BLaER1 (cell line): ENCODE data around the gene VPS37B.
"Not testable (repeated sequence)": the region's sequence is repeated elsewhere in the genome, so short reads cannot be mapped to it uniquely, and the experiment has no call there.

ENCODE experiments used
- H3K27ac ChIP-seq: shearing (Covaris generic); formaldehyde crosslinking; 2 replicates; pipeline ENCODE4 v1.8.1; 2022
- H3K27me3 ChIP-seq: shearing (Covaris generic); formaldehyde crosslinking; 2 replicates; pipeline ENCODE4 v1.8.1; 2022
- H3K36me3 ChIP-seq: shearing (Covaris generic); formaldehyde crosslinking; 2 replicates; pipeline ENCODE4 v1.8.1; 2022
- H3K4me1 ChIP-seq: shearing (Covaris generic); formaldehyde crosslinking; 2 replicates; pipeline ENCODE4 v1.8.1; 2022
- H3K4me2 ChIP-seq: shearing (Covaris generic); formaldehyde crosslinking; 2 replicates; pipeline ENCODE4 v1.8.1; 2022
- H3K4me3 ChIP-seq: shearing (Covaris generic); formaldehyde crosslinking; 2 replicates; pipeline ENCODE4 v1.8.1; 2022
- H3K9ac ChIP-seq: shearing (Covaris generic); formaldehyde crosslinking; 2 replicates; pipeline ENCODE4 v1.8.1; 2022
- H3K9me3 ChIP-seq: shearing (Covaris generic); formaldehyde crosslinking; 2 replicates; pipeline ENCODE4 v1.8.1; 2022
- H4K20me1 ChIP-seq: shearing (Covaris generic); formaldehyde crosslinking; 2 replicates; pipeline ENCODE4 v1.8.1; 2022
- Cebpa-rat ChIP-seq: shearing (Covaris generic); IDR thresholded peaks from 2 replicates; pipeline ENCODE4 v1.8.1; 2022

VPS37B gene

DNA sequence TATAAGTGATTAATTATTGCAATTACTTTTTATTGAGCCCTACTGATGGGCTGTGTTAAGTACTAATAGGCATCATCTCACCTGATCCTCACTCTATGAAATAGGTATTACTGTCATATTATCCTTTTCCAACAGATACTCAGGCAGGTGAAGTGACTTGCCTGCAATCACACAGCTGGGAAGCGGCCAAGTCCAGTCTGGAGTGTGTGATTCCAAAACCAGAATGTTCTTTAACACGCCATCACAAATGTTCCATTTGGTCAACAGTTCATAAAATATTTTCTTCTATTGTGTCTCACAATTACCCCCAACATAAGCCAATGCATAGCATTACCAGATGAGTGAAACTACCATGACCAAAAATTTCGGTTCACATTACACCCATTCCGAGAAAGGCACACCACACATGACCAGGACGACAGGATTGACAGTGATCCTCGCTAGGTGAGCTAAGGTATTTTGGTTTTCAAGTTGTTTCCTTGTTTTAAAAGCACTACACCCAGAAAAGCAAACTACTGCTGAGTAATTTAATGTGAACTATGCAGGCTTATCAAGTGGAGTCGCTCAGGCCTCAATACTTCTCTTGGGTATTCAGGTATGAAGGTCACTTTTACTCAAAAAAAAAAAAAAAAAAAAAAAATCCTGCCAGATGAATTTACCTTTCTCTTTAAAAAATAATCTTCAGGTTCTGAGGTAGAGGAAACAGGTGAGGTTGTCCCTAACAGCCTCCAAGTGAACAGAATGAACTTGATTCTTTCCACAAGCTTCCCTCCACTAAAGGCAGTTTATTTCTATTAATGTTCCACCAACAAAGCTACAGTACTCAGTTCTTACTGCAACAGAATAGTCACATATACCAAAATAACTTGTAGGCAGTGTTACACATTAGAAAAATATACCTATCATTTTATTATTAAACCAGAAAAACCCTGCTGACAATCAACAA lies 2.4 kb downstream of the VPS37B start:
- no peak for TF ChIP-seq Cebpa-rat
- Histone ChIP-seq H3K9ac (peak overlapping the region; percentile 97; the same call in 1 of the 2 replicates), H3K36me3 (0 out of 2 replicates have a peak, but pooled peaks cover 9% of the 10 kb centered on the region), H3K27me3 (no peaks in the 10 kb centered on the region), H3K27ac (0 out of 2 replicates have a peak overlapping the region, but pooled peaks have one; percentile 95), H3K4me2 (peak overlapping the region; percentile 96), H3K4me1 (peaks cover 90% of the 10 kb centered on the region), H3K9me3 (no peaks in the 10 kb centered on the region), H3K4me3 (peak overlapping the region; percentile 91), H4K20me1 (peaks cover 58% of the 10 kb centered on the region)

DNA sequence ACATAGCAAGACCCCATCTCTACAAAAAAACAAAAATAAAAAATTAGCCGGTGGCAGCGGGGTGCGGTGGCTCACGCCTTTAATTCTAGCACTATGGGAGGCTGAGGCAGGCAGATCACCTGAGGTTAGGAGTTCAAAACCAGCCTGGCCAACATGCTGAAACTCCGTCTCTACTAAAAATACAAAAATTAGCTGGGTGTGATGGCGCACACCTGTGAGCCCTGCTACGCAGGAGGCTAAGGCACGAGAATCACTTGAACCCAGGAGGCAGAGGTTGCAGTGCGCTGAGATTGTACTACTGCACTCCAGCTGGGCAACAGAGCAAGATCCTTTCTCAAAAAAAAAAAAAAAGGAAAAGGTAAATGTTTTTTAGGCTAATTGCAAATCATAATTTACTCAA lies 3.2 kb downstream of the VPS37B start:
- H3K4me3 ChIP-seq = not testable (repeated sequence)

GRCh38 chr12:122891661-122892525 lies 4.0 kb downstream of the VPS37B start:
- peaks cover 74% of the 10 kb centered on the region for H4K20me1 ChIP-seq
- H3K4me3 ChIP-seq = no peak overlapping the region
- H3K36me3 ChIP-seq = 0 out of 2 replicates have a peak, but pooled peaks cover 9% of the 10 kb centered on the region
- H3K9ac ChIP-seq = peak overlapping the region; percentile 18; the same call in 1 of the 2 replicates
- H3K9me3 ChIP-seq = no peaks in the 10 kb centered on the region
- H3K4me1 ChIP-seq = peaks cover 90% of the 10 kb centered on the region
- no peak for TF ChIP-seq Cebpa-rat
- H3K27ac ChIP-seq = no peak overlapping the region
- peak overlapping the region; percentile 96 for H3K4me2 ChIP-seq
- no peaks in the 10 kb centered on the region for H3K27me3 ChIP-seq

More for the DNA sequence above, 3.2 kb downstream of the VPS37B start:
- not testable (repeated sequence) for H3K27ac ChIP-seq, H3K36me3 ChIP-seq, H3K9me3 ChIP-seq, H3K9ac ChIP-seq, H3K27me3 ChIP-seq
- H3K4me2 ChIP-seq = peak overlapping the region; percentile 96
- peaks cover 65% of the 10 kb centered on the region for H4K20me1 ChIP-seq
- H3K4me1 ChIP-seq = peaks cover 90% of the 10 kb centered on the region

DNA sequence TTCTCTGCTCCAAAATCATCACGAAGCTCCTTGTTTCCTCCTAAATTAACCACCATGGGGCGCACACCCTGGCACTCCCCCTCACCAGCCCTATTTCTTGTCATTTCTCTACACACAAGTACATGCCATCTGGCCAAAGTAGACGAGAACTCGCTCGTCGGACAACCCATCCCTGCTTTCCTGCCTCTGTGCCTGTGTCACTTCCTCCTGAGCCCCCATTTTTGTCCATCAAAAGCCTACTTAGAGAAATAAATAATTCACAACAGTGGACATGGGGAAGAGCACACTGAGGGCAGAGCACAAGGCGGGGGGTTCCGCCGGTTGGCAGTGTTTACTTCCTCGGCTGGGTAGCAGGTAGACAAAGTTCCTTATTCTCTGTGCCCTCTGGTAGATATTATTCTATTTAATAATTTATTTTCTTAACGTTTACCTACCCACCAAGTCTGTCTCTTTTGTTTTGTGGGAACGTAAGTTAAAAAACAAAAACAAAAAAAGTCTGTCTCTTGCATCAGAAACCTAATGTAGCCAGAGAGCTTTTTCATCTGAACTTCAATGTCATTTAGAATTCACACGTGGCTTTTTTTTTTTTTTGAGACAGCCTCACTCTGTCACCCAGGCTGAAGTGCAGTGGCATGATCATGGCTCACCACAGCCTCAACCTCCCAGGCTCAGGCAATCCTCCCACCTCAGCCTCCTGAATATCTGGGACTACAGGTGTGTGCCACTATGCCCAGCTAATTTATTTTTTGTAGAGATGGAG lies 6.0 kb downstream of the VPS37B start:
- H3K9ac ChIP-seq = peak overlapping the region; percentile 27; the same call in 1 of the 2 replicates
- no peak for TF ChIP-seq Cebpa-rat
- H3K27me3 ChIP-seq = no peaks in the 10 kb centered on the region
- 0 out of 2 replicates have a peak, but pooled peaks cover 9% of the 10 kb centered on the region for H3K36me3 ChIP-seq
- H3K9me3 ChIP-seq = no peaks in the 10 kb centered on the region
- H3K4me2 ChIP-seq = peak overlapping the region; percentile 96
- H3K4me3 ChIP-seq = no peak overlapping the region
- peaks cover 99% of the 10 kb centered on the region for H3K4me1 ChIP-seq
- peaks cover 79% of the 10 kb centered on the region for H4K20me1 ChIP-seq
- peak overlapping the region; percentile 71; the same call in 1 of the 2 replicates for H3K27ac ChIP-seq

GRCh38 chr12:122888232-122888752 lies 7.6 kb downstream of the VPS37B start:
- Histone ChIP-seq H3K27ac (peak overlapping the region; percentile 71), H3K4me1 (peaks cover 99% of the 10 kb centered on the region), H3K4me3 (peak overlapping the region; percentile 46; the same call in 1 of the 2 replicates), H3K4me2 (peak overlapping the region; percentile 96), H3K27me3 (no peaks in the 10 kb centered on the region), H3K36me3 (0 out of 2 replicates have a peak, but pooled peaks cover 9% of the 10 kb centered on the region), H4K20me1 (peaks cover 82% of the 10 kb centered on the region), H3K9ac (peak overlapping the region; percentile 47; the same call in 1 of the 2 replicates), H3K9me3 (no peaks in the 10 kb centered on the region)
- TF ChIP-seq Cebpa-rat = no peak

DNA sequence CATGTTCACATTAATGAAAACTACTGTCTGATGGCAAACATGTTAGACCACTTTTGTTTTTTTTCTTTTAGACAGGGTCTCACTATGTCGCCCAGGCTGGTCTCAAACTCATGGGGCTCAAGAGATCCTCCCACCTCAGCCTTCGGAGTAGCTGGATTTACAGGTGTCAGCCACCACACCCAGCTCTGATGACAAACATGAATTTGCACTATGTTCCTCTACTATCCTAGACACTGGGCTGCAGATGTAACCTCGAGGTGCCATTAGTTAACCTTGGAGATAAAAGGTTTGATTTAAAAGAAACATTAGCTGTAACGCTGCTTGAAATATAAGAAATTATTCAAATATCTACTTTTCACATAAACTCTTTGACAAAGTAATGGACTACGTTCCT lies 8.1 kb downstream of the VPS37B start:
- Histone ChIP-seq H3K36me3 (0 out of 2 replicates have a peak, but pooled peaks cover 4% of the 10 kb centered on the region), H3K27me3 (no peaks in the 10 kb centered on the region), H3K4me2 (peak overlapping the region; percentile 96), H3K27ac (peak overlapping the region; percentile 71), H3K9ac (peak overlapping the region; percentile 47; the same call in 1 of the 2 replicates), H4K20me1 (peaks cover 82% of the 10 kb centered on the region), H3K9me3 (no peaks in the 10 kb centered on the region), H3K4me3 (peak overlapping the region; percentile 46; the same call in 1 of the 2 replicates), H3K4me1 (peaks cover 99% of the 10 kb centered on the region)
- TF ChIP-seq Cebpa-rat = no peak

DNA sequence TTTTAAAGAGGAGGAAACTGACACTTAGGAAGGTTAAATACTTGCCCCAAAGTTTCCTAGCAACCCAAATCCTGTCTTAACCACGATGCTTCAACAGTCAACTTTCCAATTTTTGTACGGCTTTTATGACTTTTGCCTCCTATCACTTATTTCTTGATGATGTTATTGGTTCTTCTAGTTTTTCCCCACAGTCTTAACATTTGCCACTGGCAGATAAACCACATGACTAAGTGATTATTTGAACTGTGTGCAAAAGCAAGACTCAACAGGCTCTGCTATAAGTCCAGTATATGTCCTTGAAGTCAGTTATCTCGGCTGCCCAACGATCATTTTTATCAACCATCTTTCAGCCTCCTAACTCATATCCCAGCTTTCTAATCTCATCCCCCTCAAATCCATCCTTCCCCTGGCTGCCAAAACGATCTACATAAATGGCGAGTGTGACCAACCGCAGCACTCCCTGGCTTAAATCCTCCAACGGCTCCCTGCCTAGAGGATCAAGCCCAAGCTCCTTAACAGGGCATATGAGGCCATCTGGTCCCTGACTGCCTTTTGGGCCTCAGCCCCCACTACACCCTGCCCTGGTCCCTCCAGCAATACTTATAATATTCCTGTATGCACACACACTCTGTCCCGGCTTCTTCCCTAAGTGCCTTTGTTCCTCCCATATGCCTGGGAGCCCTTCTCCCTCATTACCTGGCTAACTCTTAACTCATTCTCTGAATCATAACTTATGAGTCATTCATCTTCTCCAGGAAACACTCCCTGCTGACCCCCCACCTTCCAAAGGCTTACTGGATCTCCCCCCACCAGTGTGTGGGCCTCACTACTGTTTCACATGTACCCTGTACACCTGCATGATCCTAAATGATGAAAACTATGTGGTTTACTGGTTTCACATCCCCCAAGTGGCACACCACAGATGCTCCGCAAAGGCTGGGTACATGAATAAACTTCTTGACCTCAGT lies 8.8 kb downstream of the VPS37B start:
- H3K9me3 ChIP-seq = no peaks in the 10 kb centered on the region
- H3K4me1 ChIP-seq = peaks cover 99% of the 10 kb centered on the region
- no peaks in the 10 kb centered on the region for H3K36me3 ChIP-seq
- H3K27ac ChIP-seq = peak overlapping the region; percentile 71
- no peaks in the 10 kb centered on the region for H3K27me3 ChIP-seq
- H3K9ac ChIP-seq = peak overlapping the region; percentile 47; the same call in 1 of the 2 replicates
- H3K4me2 ChIP-seq = peak overlapping the region; percentile 96
- peaks cover 82% of the 10 kb centered on the region for H4K20me1 ChIP-seq
- peak overlapping the region; percentile 46; the same call in 1 of the 2 replicates for H3K4me3 ChIP-seq
- no peak for TF ChIP-seq Cebpa-rat

DNA sequence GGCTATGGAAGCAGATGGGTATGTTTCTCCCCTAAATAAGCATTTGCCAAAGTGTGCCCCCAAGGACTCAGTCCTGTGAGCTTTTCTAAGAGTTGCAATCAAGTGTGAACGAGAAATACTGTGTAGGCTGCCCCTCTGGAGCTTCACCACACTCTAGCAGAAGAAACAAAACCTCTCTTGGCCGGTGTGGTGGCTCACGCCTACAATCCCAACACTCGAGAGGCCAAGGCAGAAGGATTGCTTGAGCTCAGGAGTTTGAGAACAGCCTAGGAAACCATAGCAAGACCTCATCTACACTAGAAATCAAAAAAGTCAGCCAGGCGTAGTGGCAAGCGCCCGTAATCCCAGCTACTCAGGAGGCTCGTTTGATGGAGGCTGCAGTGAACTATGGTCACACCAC lies 9.8 kb downstream of the VPS37B start:
- H3K27me3 ChIP-seq = no peaks in the 10 kb centered on the region
- H3K4me3 ChIP-seq = peak overlapping the region; percentile 27; the same call in 1 of the 2 replicates
- peak overlapping the region; percentile 96 for H3K4me2 ChIP-seq
- H3K9ac ChIP-seq = peak overlapping the region; percentile 41; the same call in 1 of the 2 replicates
- H3K9me3 ChIP-seq = no peaks in the 10 kb centered on the region
- H3K36me3 ChIP-seq = no peaks in the 10 kb centered on the region
- TF ChIP-seq Cebpa-rat = no peak
- peak overlapping the region; percentile 71 for H3K27ac ChIP-seq
- H3K4me1 ChIP-seq = peaks cover 99% of the 10 kb centered on the region
- H4K20me1 ChIP-seq = peaks cover 82% of the 10 kb centered on the region
